ACHN (cell line): ENCODE measurements around the gene DMBX1.

ENCODE experiments used
- DNase-seq: peaks from one replicate; pipeline ENCODE4 v3.0.0-alpha.2; 2015
- in situ Hi-C: cut with HindIII; loops from 2 replicates; pipeline ENCODE4 v1.10.0; 2017; ENCODE audit warnings: low sequenced_read_pairs, low pct_ligation_motif_present, low pct_unique_long_range_greater_than_20kb

The DMBX1 gene

GRCh38 chr1:46457178-46457577 is 32.5 kb upstream of the DMBX1 start:
- no peak for DNase-seq
- in situ Hi-C loops = no loop called here

- DNase-seq = no peak
- in situ Hi-C loops = no loop called here
Measured at GRCh38 chr1:46458190-46458589, 31.4 kb upstream of the DMBX1 start.

GRCh38 chr1:46458846-46459245 is 30.8 kb upstream of the DMBX1 start:
- no peak for DNase-seq
- in situ Hi-C loops = no loop called here

GRCh38 chr1:46459315-46459714 is 30.3 kb upstream of the DMBX1 start:
- in situ Hi-C loops = no loop called here
- no peak for DNase-seq

GRCh38 chr1:46461017-46461808 is 28.4 kb upstream of the DMBX1 start:
- in situ Hi-C loops = no loop called here
- no peak for DNase-seq

- DNase-seq = no peak
- in situ Hi-C loops = no loop called here
Measured at GRCh38 chr1:46461809-46462448, 27.7 kb upstream of the DMBX1 start.

GRCh38 chr1:46464013-46464548 is 25.6 kb upstream of the DMBX1 start:
- no peak for DNase-seq
- in situ Hi-C loops = no loop called here

GRCh38 chr1:46464915-46465314 is 24.7 kb upstream of the DMBX1 start:
- in situ Hi-C loops = no loop called here
- no peak for DNase-seq

GRCh38 chr1:46465981-46466476 is 23.6 kb upstream of the DMBX1 start:
- no peak for DNase-seq
- in situ Hi-C loops = no loop called here

GRCh38 chr1:46466477-46467182 is 23.0 kb upstream of the DMBX1 start:
- in situ Hi-C loops = no loop called here
- no peak for DNase-seq

GRCh38 chr1:46467183-46467504 is 22.5 kb upstream of the DMBX1 start:
- DNase-seq = no peak
- in situ Hi-C loops = no loop called here

GRCh38 chr1:46469881-46470280 is 19.8 kb upstream of the DMBX1 start:
- no peak for DNase-seq
- in situ Hi-C loops = no loop called here

GRCh38 chr1:46471848-46472492 is 17.7 kb upstream of the DMBX1 start:
- in situ Hi-C loops = no loop called here
- no peak for DNase-seq

- no peak for DNase-seq
- in situ Hi-C loops = no loop called here
Measured at GRCh38 chr1:46472498-46473181, 17.0 kb upstream of the DMBX1 start.

- in situ Hi-C loops = no loop called here
Measured at GRCh38 chr1:46473991-46474390, 15.6 kb upstream of the DMBX1 start.

GRCh38 chr1:46474570-46474969 is 15.1 kb upstream of the DMBX1 start:
- no peak for DNase-seq
- in situ Hi-C loops = no loop called here

More at GRCh38 chr1:46473991-46474390, 15.6 kb upstream of the DMBX1 start:
- no peak for DNase-seq

GRCh38 chr1:46476673-46477072 is 13.0 kb upstream of the DMBX1 start:
- no peak for DNase-seq
- in situ Hi-C loops = no loop called here

GRCh38 chr1:46477153-46477929 is 12.3 kb upstream of the DMBX1 start:
- peak; percentile 56 for DNase-seq
- in situ Hi-C loops = no loop called here
